HG02798 (cell line): Measurements from ENCODE around the gene ADI1.
"Not testable (repeated sequence)": the region's sequence is repeated elsewhere in the genome, so short reads cannot be mapped to it uniquely, and the experiment has no call there.

Experiments used
- ATAC-seq: cut with Tn5 transposase; IDR thresholded peaks from one replicate; pipeline ENCODE4 v1.9.1; 2021; ENCODE audit warnings: mild to moderate bottlenecking; ENCODE audit not compliant: unreplicated experiment, poor library complexity

Gene ADI1

DNA sequence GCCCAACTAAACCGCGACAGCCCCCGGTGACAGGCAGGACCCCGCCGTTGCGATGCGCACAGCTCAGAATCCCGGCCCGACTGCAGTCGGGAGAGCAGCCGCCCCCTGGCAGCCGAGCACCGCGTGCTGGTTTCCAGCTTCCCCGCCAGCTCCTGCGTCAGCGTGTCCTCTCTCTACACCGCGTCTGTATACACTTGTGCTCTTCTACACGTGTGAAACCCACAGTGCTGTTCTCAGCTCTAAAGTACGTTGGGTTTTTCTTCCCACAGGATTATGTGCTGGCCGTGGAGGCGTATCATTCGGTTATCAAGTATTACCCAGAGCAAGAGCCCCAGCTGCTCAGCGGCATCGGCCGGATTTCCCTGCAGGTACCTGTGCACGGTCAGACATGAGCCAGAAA, 54.0 kb downstream of the ADI1 start:
- ATAC-seq, result no peak

- ATAC-seq, result no peak
Measured at GRCh38 chr2:3464401-3465005, 54.8 kb downstream of the ADI1 start.

DNA sequence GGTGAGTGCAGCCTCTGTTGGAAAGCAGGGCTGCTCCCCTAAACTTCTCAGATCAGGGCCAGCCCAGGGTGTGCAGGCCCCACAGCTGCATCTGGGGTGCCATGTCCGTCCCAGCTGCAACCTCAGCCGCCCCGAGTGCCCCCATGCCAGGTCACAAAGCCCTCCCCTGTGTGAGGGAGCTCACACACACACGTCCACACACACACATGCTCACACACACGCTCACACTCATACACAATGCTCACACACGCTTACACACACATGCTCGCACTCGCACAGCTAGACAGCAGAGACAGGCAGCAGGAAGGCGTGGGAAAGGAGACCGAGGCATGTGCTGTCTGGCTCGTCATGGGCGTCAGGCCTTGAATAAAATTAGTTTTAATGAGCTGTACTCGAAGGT, 55.4 kb downstream of the ADI1 start:
- no peak for ATAC-seq

- no peak for ATAC-seq
Measured at GRCh38 chr2:3463186-3463835, 56.0 kb downstream of the ADI1 start.

DNA sequence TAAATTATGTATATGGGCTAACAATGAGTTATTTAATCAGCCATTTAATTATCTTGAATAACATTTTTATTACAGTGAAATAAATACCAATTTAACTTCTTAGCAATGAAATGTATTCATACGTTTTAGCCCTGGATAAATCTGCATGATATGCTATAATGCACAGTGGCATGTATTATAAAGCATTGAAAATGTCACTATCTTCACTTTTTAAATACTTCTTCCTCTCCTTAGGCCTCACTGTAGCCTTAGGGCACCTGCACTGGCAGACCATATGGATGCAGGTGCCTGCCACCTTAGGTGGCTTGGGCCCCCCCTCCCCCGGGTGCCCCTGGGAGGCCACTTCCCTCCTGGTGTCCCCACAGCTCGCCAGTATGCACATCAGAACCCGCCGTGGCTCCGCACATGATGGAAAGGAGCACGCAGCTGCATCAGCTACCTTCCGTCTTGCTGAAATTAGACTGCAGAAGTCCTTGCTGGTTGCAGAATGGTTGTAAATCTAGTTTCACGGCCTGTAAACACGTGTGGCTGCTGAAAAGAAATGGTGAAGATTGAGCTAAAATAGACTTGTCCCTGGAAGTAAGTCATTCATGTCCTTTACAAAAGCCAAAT, 56.7 kb downstream of the ADI1 start:
- peak; percentile 9 for ATAC-seq

DNA sequence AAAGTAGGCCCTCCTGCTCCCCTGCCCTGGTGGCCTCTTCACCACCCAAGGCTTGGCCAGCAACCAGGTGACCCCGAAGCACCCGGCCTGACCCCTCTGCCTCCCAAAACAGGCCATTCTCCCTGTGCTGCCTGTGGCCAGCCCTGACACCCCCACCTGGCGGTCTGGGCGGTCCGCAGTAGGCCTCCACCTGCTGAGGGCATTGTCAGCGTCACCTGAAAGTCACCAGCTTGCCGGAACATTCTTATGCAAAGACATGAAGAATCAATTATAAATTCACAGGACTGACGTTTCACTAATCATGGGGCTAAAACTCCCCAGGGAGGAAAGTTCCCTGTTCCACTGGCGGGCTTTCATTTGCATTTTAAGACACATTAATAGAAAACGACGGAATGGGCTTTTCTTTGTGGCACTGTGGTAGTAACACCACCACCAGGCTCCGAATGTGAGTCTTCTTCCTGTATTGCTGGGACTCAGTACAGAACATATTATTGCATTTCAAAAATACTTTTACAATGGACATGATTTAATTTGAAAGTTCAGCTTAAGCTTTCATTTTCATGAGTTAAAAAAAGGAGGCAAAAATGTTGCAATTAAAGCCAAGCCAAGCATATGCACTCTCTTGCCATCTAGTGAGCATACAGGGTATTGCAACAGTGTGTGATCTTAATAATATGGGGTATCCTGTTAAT, 57.4 kb downstream of the ADI1 start:
- ATAC-seq, result peak; percentile 75

GRCh38 chr2:3460831-3461800, 58.2 kb downstream of the ADI1 start:
- no peak for ATAC-seq

- no peak for ATAC-seq
Measured at GRCh38 chr2:3460156-3460555, 59.2 kb downstream of the ADI1 start.

DNA sequence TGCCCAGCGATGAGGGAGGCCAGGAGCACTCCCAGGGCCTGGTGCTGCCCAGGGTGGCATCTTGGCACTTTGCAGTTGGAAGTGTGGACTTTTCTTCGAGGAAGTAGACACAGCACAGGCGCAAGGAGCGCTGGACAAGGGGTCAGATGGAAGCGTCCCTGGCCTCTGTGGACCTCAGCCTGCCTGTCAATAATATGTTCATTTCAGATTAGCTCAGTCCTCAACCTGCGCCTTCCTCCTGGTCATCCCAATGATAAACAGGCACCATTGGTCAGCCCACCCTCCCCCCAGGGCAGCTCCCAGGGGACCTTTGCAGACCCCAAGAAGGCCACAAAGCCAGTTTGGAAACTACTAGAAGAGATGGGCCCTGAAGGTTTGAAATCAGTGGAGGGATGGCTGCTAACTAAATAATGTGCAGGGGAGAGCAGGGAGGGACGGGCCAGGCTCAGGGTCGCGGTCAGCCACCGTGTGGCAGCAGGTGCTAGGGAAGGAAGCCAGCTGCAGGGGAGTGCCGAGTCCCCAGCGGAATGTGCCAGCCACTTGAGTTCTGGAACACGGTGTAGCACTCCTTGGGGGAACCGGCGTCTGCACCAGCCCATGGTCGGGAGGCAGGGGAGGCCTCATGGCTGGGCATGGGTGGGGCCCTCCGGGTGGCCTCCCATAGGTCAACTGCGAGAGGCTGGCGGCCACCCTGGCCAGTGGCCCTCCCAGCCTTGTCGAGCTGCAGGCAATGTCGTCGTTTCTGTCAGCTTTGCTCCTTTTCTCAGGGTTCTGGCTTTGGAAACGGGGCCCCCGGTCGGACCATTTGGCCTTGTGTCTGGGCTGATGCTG, 59.9 kb downstream of the ADI1 start:
- no peak for ATAC-seq

DNA sequence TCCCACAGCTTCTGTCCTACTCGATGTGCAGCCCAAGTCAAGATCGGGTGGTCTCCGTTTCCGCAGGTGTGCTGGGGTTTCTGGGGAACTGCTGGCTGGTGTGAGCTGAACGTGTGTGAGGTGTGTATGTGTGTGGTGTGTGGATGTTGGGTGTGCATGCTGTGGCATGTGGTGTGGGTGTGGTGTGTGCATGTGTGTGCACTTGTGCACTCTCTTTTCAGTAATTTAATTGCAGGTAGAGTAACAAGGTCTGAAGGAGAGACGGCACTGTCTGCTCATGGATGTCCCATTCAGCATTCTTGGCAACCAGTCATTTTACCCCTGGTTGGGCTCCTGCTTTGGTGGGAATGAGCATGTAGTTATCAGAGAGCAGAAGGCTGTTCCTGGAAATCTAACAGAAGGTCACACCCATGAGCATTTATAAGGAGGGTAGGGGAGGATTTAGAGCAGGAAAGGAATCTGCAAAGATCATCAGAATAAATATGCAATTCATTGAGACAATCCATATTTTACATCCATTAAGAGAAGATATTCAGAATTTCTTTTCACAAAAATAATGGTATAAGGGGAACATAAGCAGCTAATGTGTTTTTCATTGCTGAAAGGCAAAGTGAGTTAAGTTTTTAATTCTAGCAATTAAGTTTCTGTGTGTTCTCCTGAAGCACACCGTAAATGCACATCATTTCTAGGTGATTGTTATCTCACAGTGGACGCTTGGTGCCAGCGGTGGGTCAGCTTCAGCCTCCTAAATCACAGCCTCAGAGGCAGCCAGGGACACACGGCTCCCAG, 60.7 kb downstream of the ADI1 start:
- no peak for ATAC-seq

GRCh38 chr2:3457524-3458395, 61.6 kb downstream of the ADI1 start:
- ATAC-seq, result no peak

GRCh38 chr2:3456125-3456524, 63.2 kb downstream of the ADI1 start:
- ATAC-seq, result no peak

- no peak for ATAC-seq
Measured at GRCh38 chr2:3454802-3455201, 64.5 kb downstream of the ADI1 start.

DNA sequence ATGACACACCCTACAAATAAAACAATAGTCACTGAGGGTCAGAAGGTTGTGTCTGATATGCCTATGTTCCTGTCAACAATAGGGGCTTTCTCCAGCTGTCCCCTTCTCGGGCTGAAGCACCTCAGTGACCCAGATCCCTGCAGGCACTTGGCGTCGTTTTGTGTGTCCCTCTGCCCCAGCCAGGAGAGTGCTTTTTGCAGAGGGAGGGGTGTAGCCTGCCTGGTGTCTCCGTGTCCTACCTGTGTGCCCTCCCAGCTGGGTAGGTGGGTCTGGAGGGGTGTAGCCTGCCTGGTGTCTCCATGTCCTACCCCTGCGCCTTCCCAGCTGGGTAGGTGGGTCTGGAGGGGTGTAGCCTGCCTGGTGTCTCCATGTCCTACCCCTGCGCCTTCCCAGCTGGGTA, 65.3 kb downstream of the ADI1 start:
- ATAC-seq, result not testable (repeated sequence)

DNA sequence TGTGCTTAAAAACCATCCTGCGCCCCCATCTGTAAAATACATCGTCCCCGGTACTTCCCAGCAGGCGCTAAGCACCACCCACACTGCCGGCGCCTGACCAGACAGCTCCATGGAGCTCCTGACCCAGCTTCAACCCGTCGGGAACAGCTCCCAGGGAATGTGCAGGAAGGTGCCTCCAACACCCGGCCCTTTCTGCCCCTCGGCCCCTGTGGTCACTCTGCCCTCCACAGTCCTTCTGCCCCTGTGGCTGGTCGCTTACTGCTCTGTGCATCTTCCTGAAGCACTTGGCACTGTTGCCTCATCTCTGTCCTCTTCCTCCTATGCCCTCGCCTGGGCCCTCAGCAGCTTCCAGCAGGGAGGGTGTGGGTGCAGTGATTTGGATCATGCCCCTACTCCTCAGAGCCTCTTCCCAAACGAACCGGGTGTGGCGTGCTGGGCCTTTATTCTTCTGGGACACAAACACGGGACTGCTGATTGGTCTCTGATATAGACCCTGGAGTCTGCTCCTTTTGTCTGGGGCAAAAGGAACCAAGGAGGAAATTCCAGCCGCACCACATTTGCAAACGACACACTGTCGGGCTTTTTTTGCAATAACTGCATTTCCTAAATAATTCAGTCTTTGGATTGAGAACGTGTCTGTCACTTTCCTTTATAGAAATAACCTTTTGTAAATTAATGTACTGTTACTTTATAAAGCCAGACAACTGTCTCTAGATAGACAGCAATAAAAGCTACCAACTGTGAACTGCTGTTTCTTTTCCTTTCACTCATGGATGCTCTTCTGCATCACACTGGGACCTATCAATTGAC, 65.9 kb downstream of the ADI1 start:
- ATAC-seq, result no peak

GRCh38 chr2:3451926-3452671, 67.2 kb downstream of the ADI1 start:
- ATAC-seq, result no peak
